Esophagus muscularis mucosa (tissue), 4 donors: ENCODE data around the gene RPS6KL1. TPM values are rescaled to one million over a fixed set of nuclear protein-coding genes. Genes with fewer than 3 reads are reported as not detected.

Experiments
- DNase-seq: peaks from one replicate; pipeline ENCODE4 v3.0.0-alpha.2; 2017; ENCODE audit errors: extremely low spot score
- H3K27ac ChIP-seq, 4 donors: fragments of 200-600 bp; sonication (generic); replicated peaks in 1 of 4; 1 replicate in 3 of 4; 2 replicates in 1 of 4; pipeline ENCODE4 v1.5.1; 2016 to 2019; ENCODE audit warnings: mild to moderate bottlenecking in 1 of 4
- H3K27me3 ChIP-seq, 4 donors: fragments of 200-600 bp; sonication (generic); one replicate each; pipeline versions ENCODE4 v1.5.1 to v1.6.0; 2016 to 2019
- H3K36me3 ChIP-seq, 4 donors: fragments of 200-600 bp; sonication (generic); one replicate each; pipeline ENCODE4 v1.5.1; 2016 to 2019
- H3K4me1 ChIP-seq, 4 donors: fragments of 200-600 bp; sonication (generic); one replicate each; pipeline ENCODE4 v1.5.1; 2016 to 2019
- H3K4me3 ChIP-seq, 4 donors: fragments of 200-600 bp; sonication (generic); 1 replicate in 2 of 4; 2 replicates in 2 of 4; pipeline ENCODE4 v1.5.1; 2016 to 2019; ENCODE audit warnings: mild to moderate bottlenecking in 4 of 4, moderate library complexity in 1 of 4
- H3K9me3 ChIP-seq, 4 donors: fragments of 200-600 bp; sonication (generic); 1 replicate in 3 of 4; 2 replicates in 1 of 4; pipeline ENCODE4 v1.5.1; 2016 to 2019
- EP300 ChIP-seq: sonication (generic); formaldehyde crosslinking; IDR thresholded peaks from one replicate; pipeline ENCODE4 v1.6.1; 2017; ENCODE audit warnings: antibody characterized with exemption
- POLR2A ChIP-seq: fragments of 450-650 bp; IDR thresholded peaks from one replicate; pipeline ENCODE4 v1.6.1; 2017; ENCODE audit warnings: antibody characterized with exemption, moderate library complexity, mild to moderate bottlenecking, low read depth
- POLR2AphosphoS5 ChIP-seq, 2 donors: sonication (generic); formaldehyde crosslinking; IDR thresholded peaks; one replicate each; pipeline ENCODE4 v1.6.1; 2017; ENCODE audit warnings: antibody characterized with exemption in 2 of 2
- WGBS: methylation state at CpG from one replicate; pipeline ENCODE4 v1.1.5; 2018; 5-methylcytosine and 5-hydroxymethylcytosine counted together
- intact Hi-C: fragments of 100-400 bp; cut with DNase I; formaldehyde crosslinking; loops from one replicate; pipeline ENCODE4 v1.15.1; 2023
- total RNA-seq, 4 donors: library from RNA; depleted of rRNA; stranded (reverse); fragments of >200 nt; gene quantifications; one replicate each; pipeline versions ENCODE4 v1.1.0 to v1.2.1, GENCODE V29; 2016
- TF ChIP-seq, protein P1 (sequence below), 3 experiments: fragments of 200-600 bp in 2 of 3; fragments of 450-650 bp in 1 of 3; sonication (generic) in 2 of 3; IDR thresholded peaks; one replicate each; pipeline ENCODE4 v1.5.1; 2017 to 2019; ENCODE audit warnings: antibody characterized with exemption in 3 of 3, mild to moderate bottlenecking in 2 of 3, moderate library complexity in 1 of 3

RPS6KL1 gene
- total RNA-seq, 4 donors from 2014 or later: 5.3 to 9.7 (median 7.7) TPM

DNA sequence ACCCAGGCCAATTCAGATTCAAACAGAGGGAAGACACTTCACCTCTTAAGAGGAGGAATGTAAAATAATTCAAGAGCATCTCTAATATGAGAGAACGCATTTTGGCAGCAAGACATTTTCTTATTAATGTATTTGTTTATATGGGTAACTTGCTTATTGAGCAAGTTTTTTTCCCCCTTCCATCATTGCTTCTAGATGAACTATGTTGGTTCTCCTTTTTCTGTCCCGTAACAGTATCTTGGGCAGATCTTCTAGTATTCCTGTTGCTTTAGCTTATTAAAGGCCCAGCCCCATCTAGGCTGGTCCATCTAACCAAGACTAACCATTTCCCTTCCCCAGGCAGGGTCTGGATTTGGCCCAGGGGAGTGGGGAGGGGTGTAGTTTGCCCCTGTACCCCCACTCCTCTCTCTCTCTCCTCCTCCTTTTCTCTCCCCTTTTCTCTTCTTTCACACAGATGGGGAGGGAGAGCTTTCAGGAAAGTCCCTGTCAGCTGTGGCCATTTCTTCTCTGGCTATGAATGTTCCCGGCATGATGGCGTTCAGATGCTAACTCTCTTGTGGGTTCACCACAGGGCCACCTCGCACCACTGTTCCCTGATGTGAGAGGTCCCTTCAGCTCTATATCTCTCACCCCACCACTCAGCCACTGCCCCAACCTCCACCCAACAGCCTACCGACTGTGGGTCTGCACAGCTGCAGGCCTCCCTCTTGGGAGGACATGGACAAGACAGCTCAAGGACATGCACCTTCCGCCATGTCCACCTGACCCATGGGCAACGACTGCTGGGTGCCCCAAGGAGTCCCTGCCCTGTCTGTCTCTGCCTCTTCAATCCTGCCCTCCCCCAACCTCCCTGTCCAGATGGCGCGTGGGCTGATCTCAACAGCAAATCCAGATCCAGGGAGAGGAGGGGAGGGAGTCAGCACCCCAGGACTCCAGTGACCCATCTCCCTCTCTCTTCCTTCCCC lies 15.8 kb upstream of the RPS6KL1 start:
- H3K4me1 ChIP-seq: peaks cover 52 to 62% (median 59%) of the 10 kb centered on the region in 4 donors
- intact Hi-C loops: no loop called here
- WGBS: 88% methylated on average over 4 of the region's 10 CpGs

DNA sequence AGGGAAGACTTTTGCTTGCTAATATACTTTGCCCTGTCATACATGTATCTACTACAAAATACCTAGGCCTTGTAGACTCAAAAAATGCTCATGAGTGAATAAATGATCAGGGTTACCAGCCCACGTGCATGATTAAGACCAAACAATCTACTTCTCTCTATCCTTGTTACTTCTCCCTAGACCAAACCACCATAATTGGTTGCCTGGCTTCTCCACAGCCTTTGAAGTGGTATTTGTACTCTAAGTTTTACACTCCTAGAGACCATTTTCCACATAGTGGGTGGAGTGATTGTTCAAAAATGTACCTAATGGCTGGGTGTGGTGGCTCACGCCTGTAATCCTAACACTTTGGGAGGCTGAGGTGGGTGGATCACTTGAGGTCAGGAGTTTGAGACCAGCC lies 14.1 kb upstream of the RPS6KL1 start:
- H3K4me1 ChIP-seq: peaks cover 48 to 64% (median 56%) of the 10 kb centered on the region in 4 donors
- intact Hi-C loops: no loop called here
- no peak overlapping the region for H3K4me3 ChIP-seq
- no peaks in the 10 kb centered on the region for H3K9me3 ChIP-seq
- 98% methylated on average over 2 of the region's 2 CpGs for WGBS
- TF ChIP-seq, protein P1, sequence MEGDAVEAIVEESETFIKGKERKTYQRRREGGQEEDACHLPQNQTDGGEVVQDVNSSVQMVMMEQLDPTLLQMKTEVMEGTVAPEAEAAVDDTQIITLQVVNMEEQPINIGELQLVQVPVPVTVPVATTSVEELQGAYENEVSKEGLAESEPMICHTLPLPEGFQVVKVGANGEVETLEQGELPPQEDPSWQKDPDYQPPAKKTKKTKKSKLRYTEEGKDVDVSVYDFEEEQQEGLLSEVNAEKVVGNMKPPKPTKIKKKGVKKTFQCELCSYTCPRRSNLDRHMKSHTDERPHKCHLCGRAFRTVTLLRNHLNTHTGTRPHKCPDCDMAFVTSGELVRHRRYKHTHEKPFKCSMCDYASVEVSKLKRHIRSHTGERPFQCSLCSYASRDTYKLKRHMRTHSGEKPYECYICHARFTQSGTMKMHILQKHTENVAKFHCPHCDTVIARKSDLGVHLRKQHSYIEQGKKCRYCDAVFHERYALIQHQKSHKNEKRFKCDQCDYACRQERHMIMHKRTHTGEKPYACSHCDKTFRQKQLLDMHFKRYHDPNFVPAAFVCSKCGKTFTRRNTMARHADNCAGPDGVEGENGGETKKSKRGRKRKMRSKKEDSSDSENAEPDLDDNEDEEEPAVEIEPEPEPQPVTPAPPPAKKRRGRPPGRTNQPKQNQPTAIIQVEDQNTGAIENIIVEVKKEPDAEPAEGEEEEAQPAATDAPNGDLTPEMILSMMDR (IDR thresholded peaks at IDR 0.05): no peak
- no peak for TF ChIP-seq EP300
- no peak for TF ChIP-seq POLR2A
- no peak overlapping the region for H3K27ac ChIP-seq
- H3K36me3 ChIP-seq: peaks cover 0 to 1% (median 0%) of the 10 kb centered on the region in 4 donors
- peaks cover 0 to 15% (median 0%) of the 10 kb centered on the region in 4 donors for H3K27me3 ChIP-seq
- DNase-seq: no peak

More for the DNA sequence above, 15.8 kb upstream of the RPS6KL1 start:
- Histone ChIP-seq H3K36me3 (peaks cover 0 to 5% (median 0%) of the 10 kb centered on the region in 4 donors), H3K27me3 (peaks cover 0 to 15% (median 0%) of the 10 kb centered on the region in 4 donors), H3K27ac (peak overlapping the region; percentile 68 to 82 (median 75)), H3K4me3 (no peak overlapping the region), H3K9me3 (no peaks in the 10 kb centered on the region)
- no peak for DNase-seq
- TF ChIP-seq POLR2A (no peak), POLR2AphosphoS5 (IDR thresholded peaks at IDR 0.05) (no peak), EP300 (no peak)
- TF ChIP-seq, protein P1 (IDR thresholded peaks at IDR 0.05): no peak

GRCh38 chr14:74936731-74937130 lies 13.7 kb upstream of the RPS6KL1 start:
- Histone ChIP-seq H3K4me1 (peaks cover 44 to 60% (median 53%) of the 10 kb centered on the region in 4 donors), H3K9me3 (no peaks in the 10 kb centered on the region), H3K36me3 (no peaks in the 10 kb centered on the region), H3K4me3 (no peak overlapping the region), H3K27ac (no peak overlapping the region), H3K27me3 (peaks cover 0 to 15% (median 0%) of the 10 kb centered on the region in 4 donors)
- 97% methylated on average over 8 of the region's 8 CpGs for WGBS
- DNase-seq: no peak
- intact Hi-C loops: no loop called here
- TF ChIP-seq EP300 (no peak), POLR2AphosphoS5 (IDR thresholded peaks at IDR 0.05) (no peak), POLR2A (no peak)
- TF ChIP-seq, protein P1 (IDR thresholded peaks at IDR 0.05): no peak

DNA sequence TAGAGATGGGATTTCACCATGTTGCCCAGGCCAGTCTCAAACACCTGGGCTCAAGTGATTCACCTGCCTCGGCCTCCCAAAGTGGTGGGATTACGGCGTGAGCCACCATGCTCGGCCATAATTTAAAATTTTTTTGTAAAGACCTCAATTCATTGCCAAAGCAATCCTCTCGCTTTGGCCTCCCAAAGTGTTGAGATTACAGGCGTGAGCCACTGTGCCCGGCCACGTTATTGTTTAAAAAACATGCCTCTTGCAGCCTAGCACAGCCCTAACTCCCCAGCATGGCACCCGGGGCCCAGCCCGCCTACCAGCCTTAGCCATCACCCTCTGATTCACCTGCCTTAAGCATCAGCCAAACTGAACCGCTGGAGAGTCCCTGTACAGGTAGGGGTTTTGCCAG lies 13.1 kb upstream of the RPS6KL1 start:
- 93% methylated on average over 11 of the region's 11 CpGs for WGBS
- Histone ChIP-seq H3K27me3 (peaks cover 0 to 15% (median 0%) of the 10 kb centered on the region in 4 donors), H3K4me1 (peaks cover 38 to 54% (median 47%) of the 10 kb centered on the region in 4 donors), H3K27ac (no peak overlapping the region), H3K36me3 (no peaks in the 10 kb centered on the region), H3K9me3 (no peaks in the 10 kb centered on the region), H3K4me3 (no peak overlapping the region)
- no peak for DNase-seq
- TF ChIP-seq POLR2AphosphoS5 (IDR thresholded peaks at IDR 0.05) (no peak), POLR2A (no peak), EP300 (no peak)
- TF ChIP-seq, protein P1 (IDR thresholded peaks at IDR 0.05): no peak
- intact Hi-C loops: no loop called here
